Fibroblast of the aortic adventitia (primary cell): ENCODE measurements around the gene GUCY2F. TPM values are rescaled to one million over a fixed set of nuclear protein-coding genes. Genes with fewer than 3 reads are reported as not detected.

Source experiments
- DNase-seq: peaks from one replicate; pipeline ENCODE4 v3.0.0-alpha.2; 2010; ENCODE audit warnings: low read depth
- H3K4me3 ChIP-seq: 2 replicates; pipeline ENCODE4 v1.5.1; 2011; ENCODE audit warnings: low read depth, mild to moderate bottlenecking, control low read depth, low read length, moderate library complexity
- total RNA-seq: library from RNA; depleted of rRNA; stranded (reverse); fragments of >200 nt; gene quantifications from 2 replicates; pipeline ENCODE4 v1.2.3, GENCODE V29; 2012; ENCODE audit warnings: low replicate concordance
- TF ChIP-seq, protein P1 (sequence below): IDR thresholded peaks from 2 replicates; pipeline ENCODE4 v1.5.1; 2011; ENCODE audit warnings: mild to moderate bottlenecking, low read length, control low read depth, inconsistent platforms; ENCODE audit not compliant: insufficient read depth

The GUCY2F gene
- total RNA-seq, 1 donor, result under 0.01 TPM

GRCh38 chrX:109398833-109399232 lies 83.1 kb downstream of the GUCY2F start:
- H3K4me3 ChIP-seq, result no peak overlapping the region
- TF ChIP-seq, protein P1, sequence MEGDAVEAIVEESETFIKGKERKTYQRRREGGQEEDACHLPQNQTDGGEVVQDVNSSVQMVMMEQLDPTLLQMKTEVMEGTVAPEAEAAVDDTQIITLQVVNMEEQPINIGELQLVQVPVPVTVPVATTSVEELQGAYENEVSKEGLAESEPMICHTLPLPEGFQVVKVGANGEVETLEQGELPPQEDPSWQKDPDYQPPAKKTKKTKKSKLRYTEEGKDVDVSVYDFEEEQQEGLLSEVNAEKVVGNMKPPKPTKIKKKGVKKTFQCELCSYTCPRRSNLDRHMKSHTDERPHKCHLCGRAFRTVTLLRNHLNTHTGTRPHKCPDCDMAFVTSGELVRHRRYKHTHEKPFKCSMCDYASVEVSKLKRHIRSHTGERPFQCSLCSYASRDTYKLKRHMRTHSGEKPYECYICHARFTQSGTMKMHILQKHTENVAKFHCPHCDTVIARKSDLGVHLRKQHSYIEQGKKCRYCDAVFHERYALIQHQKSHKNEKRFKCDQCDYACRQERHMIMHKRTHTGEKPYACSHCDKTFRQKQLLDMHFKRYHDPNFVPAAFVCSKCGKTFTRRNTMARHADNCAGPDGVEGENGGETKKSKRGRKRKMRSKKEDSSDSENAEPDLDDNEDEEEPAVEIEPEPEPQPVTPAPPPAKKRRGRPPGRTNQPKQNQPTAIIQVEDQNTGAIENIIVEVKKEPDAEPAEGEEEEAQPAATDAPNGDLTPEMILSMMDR, result no peak
- DNase-seq, result no peak

DNA sequence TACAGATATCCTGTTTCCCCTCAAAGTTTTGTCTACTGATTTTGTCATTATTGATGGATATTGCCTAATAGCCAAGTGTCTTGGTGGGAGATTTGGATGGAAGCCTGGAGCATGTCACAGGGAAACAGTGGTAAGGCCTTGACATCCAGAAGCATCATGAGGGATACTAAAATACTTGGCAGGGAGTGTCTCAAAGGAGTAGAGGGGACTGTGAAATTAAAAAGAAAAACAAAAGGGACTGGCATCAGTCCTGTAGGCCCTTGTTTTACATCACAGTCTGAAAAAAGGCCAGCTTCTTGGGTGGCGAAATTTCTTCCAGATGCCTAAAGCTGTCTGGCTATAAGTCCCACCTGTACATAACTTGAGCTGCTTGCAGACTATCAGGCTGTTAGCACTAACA lies 83.8 kb downstream of the GUCY2F start:
- H3K4me3 ChIP-seq, result no peak overlapping the region
- TF ChIP-seq, protein P1, result no peak
- no peak for DNase-seq

GRCh38 chrX:109393859-109394258 lies 88.0 kb downstream of the GUCY2F start:
- DNase-seq, result no peak
- TF ChIP-seq, protein P1, result no peak

GRCh38 chrX:109392895-109393294 lies 89.0 kb downstream of the GUCY2F start:
- DNase-seq, result no peak

More at GRCh38 chrX:109393859-109394258, 88.0 kb downstream of the GUCY2F start:
- H3K4me3 ChIP-seq, result no peak overlapping the region

GRCh38 chrX:109390556-109390955 lies 91.3 kb downstream of the GUCY2F start:
- TF ChIP-seq, protein P1, result no peak
- no peak overlapping the region for H3K4me3 ChIP-seq
- DNase-seq, result no peak

More at GRCh38 chrX:109392895-109393294, 89.0 kb downstream of the GUCY2F start:
- TF ChIP-seq, protein P1, result no peak
- H3K4me3 ChIP-seq, result no peak overlapping the region

- no peak for DNase-seq
- no peak overlapping the region for H3K4me3 ChIP-seq
- TF ChIP-seq, protein P1, result no peak
These were observed 92.0 kb downstream of the GUCY2F start for GRCh38 chrX:109389917-109390316.

DNA sequence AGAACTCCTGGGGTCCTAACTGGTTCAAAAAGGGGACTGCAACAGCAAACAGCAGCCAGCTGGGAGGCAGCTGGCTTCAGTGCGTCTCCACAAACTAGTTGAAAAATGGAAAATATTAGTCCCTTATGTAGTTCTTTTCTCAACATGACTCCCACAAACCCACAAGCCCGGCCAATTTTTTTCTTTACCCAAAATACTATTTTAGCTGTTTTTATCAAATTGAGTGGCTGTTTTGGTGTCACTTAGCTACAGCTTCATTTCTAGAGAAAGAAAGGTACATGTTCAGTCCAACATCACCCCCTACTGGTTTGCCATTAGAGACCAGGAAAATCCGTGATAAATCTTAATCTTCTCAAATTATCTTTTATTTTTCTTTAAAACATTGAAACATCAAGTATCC lies 97.2 kb downstream of the GUCY2F start:
- DNase-seq, result peak; percentile 54
- TF ChIP-seq, protein P1, result peak; percentile 43
- H3K4me3 ChIP-seq, result no peak overlapping the region
